ENCODE measurements around the gene NLRP6.
"Not testable (repeated sequence)": the region's sequence is repeated elsewhere in the genome, so short reads cannot be mapped to it uniquely, and the experiment has no call there.

The NLRP6 gene

GRCh38 chr11:281486-282161, 3.4 kb downstream of the NLRP6 start:
- DNase-seq (ENCODE audit: low spot score), result no peak

- no peak for DNase-seq (ENCODE audit: low spot score)
These were observed 4.0 kb downstream of the NLRP6 start for GRCh38 chr11:282171-282570.

GRCh38 chr11:282630-283360, 4.6 kb downstream of the NLRP6 start:
- DNase-seq (ENCODE audit: low spot score), result no peak

GRCh38 chr11:283405-284104, 5.3 kb downstream of the NLRP6 start:
- DNase-seq (ENCODE audit: low spot score), result no peak

GRCh38 chr11:284105-285020, 6.2 kb downstream of the NLRP6 start:
- DNase-seq (ENCODE audit: low spot score), result no peak

GRCh38 chr11:285021-285893, 7.0 kb downstream of the NLRP6 start:
- DNase-seq (ENCODE audit: low spot score), result no peak

- DNase-seq (ENCODE audit: low spot score), result no peak
These were observed 7.7 kb downstream of the NLRP6 start for GRCh38 chr11:285894-286220.

- not testable (repeated sequence) for DNase-seq (ENCODE audit: low spot score)
These were observed 9.0 kb downstream of the NLRP6 start for GRCh38 chr11:286977-287820.

- DNase-seq (ENCODE audit: low spot score), result no peak
These were observed 9.7 kb downstream of the NLRP6 start for GRCh38 chr11:287821-288477.

- DNase-seq (ENCODE audit: low spot score), result no peak
These were observed 10.5 kb downstream of the NLRP6 start, which contains the start of gene PGGHG for GRCh38 chr11:288478-289397. Gene PGGHG, plus strand, starts transcription at chr11:289126. Its CDS starts 691 bp downstream, at chr11:289817.

GRCh38 chr11:289398-289711, 11.1 kb downstream of the NLRP6 start:
- no peak for DNase-seq (ENCODE audit: low spot score)

- DNase-seq (ENCODE audit: low spot score), result no peak
These were observed 11.8 kb downstream of the NLRP6 start for GRCh38 chr11:289712-290620.

- DNase-seq (ENCODE audit: low spot score), result no peak
These were observed 12.5 kb downstream of the NLRP6 start for GRCh38 chr11:290621-291231.

- DNase-seq (ENCODE audit: low spot score), result no peak
These were observed 13.3 kb downstream of the NLRP6 start for GRCh38 chr11:291281-292210.

Data from SK-N-DZ (cell line).